Mammary epithelial cell (primary cell): ENCODE measurements around the gene POLR2L.

Experiments
- CTCF ChIP-seq, 2 donors: IDR thresholded peaks in 1 of 2; conservative IDR thresholded peaks in 1 of 2; 2 replicates each; pipeline ENCODE4 v1.5.1; 2011 to 2012; ENCODE audit warnings: inconsistent platforms in 2 of 2, low read length in 2 of 2, mild to moderate bottlenecking in 2 of 2, control low read depth in 1 of 2, low read depth in 1 of 2; ENCODE audit not compliant: insufficient read depth in 1 of 2; ENCODE audit errors: extremely low read depth in 1 of 2
- EZH2 ChIP-seq: IDR thresholded peaks from 2 replicates; pipeline ENCODE4 v1.6.1; 2012; ENCODE audit warnings: low read length, inconsistent platforms, borderline replicate concordance

GRCh38 chr11:876545-876944 is 34.2 kb upstream of the POLR2L start:
- TF ChIP-seq CTCF (conservative IDR thresholded peaks at IDR 0.05 in 1 of 2, IDR thresholded peaks at IDR 0.05 in 1 of 2; ENCODE audit: extremely low read depth in 1 of 2, insufficient read depth in 1 of 2, low read depth in 1 of 2, low read length in 2 of 2) = no peak
- TF ChIP-seq EZH2 = no peak
